SU-DHL-6 (cell line): ENCODE measurements around the gene NANOS2.

Experiments
- EZH2phosphoT487 ChIP-seq: fragments of 200-600 bp; sonication (generic), shearing (Covaris generic); conservative IDR thresholded peaks from 2 replicates; pipeline ENCODE4 v1.6.1; 2018; ENCODE audit warnings: mild to moderate bottlenecking, antibody characterized with exemption, low read length, moderate library complexity, mixed read lengths
- TF ChIP-seq, protein P1 (sequence below): fragments of 200-600 bp; sonication (generic); IDR thresholded peaks from one replicate; pipeline ENCODE4 v1.5.1; 2017; ENCODE audit warnings: antibody characterized with exemption, mild to moderate bottlenecking, low read length, moderate library complexity; ENCODE audit not compliant: insufficient read depth, poor library complexity, severe bottlenecking

DNA sequence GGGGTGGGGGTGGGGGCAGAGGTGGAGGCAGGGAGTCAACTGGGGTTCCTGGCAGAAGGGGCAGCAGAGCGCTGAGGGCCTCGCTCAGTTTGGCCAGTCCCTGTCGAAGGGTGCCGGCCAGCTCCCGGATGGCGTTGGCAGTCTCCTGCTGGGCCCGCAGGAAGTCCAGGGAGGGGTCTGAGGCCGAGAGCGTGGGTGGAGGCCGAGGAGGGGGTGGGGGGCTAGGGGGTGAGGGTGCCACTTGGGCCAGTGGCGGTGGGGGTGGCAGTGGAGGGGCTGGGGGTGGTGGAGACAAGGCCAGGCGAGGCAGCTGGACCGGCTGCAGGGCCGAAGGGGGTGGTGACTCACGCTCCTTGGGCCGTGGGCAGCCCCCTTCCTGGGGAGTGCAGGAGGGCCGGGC is 23.7 kb downstream of the NANOS2 start:
- TF ChIP-seq, protein P1, sequence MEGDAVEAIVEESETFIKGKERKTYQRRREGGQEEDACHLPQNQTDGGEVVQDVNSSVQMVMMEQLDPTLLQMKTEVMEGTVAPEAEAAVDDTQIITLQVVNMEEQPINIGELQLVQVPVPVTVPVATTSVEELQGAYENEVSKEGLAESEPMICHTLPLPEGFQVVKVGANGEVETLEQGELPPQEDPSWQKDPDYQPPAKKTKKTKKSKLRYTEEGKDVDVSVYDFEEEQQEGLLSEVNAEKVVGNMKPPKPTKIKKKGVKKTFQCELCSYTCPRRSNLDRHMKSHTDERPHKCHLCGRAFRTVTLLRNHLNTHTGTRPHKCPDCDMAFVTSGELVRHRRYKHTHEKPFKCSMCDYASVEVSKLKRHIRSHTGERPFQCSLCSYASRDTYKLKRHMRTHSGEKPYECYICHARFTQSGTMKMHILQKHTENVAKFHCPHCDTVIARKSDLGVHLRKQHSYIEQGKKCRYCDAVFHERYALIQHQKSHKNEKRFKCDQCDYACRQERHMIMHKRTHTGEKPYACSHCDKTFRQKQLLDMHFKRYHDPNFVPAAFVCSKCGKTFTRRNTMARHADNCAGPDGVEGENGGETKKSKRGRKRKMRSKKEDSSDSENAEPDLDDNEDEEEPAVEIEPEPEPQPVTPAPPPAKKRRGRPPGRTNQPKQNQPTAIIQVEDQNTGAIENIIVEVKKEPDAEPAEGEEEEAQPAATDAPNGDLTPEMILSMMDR: no peak
- no peak for TF ChIP-seq EZH2phosphoT487
